Adipose tissue (tissue), 3 donors: Measurements from ENCODE around the gene ADAM10. TPM values are rescaled to one million over a fixed set of nuclear protein-coding genes. Genes with fewer than 3 reads are reported as not detected.

Experiments used
- H3K27ac ChIP-seq: one replicate; pipeline ENCODE4 v1.5.1; 2013; ENCODE audit warnings: low read depth, low read length
- WGBS, 3 donors: extraction: QIAGEN DNeasy Blood & Tissue Kit; methylation state at CpG; one replicate each; pipeline ENCODE4 v1.1.7; 2013; 5-methylcytosine and 5-hydroxymethylcytosine counted together
- polyA plus RNA-seq, 3 donors: library from polyadenylated mRNA; stranded (reverse); fragments of 200-250 nt; gene quantifications; one replicate each; pipeline ENCODE4 v1.2.3, GENCODE V29; 2013
- donor health status: healthy with polysubstance abuse.
- donor health status: Bipolar disorder and iron deficiency.
- donor health status: healthy.

The ADAM10 gene
- polyA plus RNA-seq, 3 donors = 8.3 to 25.6 (median 14.8) TPM

DNA sequence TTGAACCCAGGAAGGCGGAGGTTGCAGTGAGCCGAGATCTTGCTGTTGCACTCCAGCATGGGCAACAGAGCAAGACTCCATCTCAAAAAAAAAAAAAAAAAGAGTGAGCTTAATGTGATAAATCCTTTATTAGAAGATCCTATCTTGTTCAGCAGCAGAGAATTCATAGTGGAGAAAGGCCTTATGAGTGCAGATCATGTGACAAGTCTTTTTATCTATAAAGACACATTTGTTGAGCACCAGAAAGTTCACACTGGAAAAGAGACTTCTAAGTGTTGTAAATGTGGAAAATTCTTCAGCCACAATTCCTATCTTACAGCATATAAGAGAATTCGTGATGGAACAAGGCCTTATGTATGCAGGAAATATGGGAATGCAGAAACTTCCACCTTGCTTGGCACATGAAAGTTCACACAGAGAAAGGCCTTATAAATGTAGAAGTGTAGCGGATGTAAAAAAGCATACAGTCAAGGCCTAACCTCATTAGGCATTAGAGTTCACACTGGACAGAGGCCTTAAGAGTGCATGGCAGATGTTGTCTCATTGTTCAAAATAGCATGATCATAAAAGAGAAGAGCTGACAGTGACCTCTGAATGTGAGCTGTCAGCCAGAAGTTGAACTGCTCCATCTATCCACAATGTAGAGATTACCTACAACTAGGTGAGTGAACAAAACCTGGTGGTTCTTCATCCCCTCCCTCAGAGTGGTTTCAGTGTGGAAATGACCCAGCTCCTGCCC, 16.7 kb downstream of the ADAM10 start:
- WGBS, 3 donors = 94 to 96% (median 95%) methylated on average over 4 of the region's 4 CpGs
- no peak overlapping the region for H3K27ac ChIP-seq

DNA sequence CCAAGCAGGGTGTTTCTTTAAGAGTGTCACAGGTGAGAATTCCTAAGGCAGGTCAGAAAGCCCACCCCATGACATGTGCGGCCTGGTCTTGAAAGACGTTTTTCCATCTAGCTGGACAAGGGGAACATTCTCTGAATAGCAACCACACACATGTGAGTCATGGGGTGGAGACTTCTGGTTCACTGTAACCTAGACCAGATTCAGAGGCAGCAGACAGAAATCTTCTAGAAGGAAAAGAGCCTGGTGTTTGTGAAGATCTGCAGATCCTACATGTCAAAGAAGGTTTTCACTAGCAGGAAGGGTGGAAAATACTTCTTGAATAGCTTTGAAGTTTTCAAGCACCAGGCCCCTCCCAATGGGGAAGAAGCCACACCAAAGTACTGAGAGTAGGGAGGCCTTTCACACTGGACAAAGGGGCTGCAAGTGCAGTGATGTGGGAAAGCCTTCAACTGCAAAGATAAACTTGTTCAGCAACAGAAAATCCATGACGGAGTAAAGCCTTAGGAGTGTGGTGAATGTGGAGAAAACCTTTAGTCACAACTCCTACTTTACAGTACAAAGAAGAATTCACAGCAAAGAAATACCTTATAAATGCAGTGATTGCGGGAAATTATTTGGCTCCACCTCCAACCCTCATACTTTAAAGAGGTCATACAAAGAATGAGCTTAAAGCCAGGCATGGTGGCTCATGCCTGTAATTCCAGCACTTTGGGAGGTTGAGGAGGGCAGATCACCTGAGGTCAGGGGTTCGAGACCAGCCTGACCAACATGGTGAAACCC, 17.6 kb downstream of the ADAM10 start:
- WGBS, 3 donors = 81 to 92% (median 88%) methylated on average over 5 of the region's 5 CpGs
- no peak overlapping the region for H3K27ac ChIP-seq

DNA sequence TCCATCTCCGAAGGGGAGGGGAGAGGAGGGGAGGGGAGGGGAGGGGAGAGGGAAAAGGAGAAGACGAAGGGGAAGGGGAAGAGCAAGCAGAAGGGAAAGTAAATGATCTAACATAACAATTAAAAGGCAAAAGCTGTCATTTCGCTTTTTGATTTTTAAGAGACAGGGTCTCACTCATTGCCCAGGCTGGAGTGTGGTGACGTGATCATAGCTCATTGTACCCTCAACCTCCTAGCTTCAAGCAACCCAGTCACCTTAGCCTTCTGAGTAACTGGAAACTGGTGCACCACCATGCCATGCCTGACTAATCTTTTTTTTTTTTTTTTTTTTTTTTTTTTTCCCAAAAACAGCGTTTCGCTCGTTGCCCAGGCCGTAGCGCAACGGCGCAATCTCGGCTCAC, 22.6 kb downstream of the ADAM10 start:
- H3K27ac ChIP-seq = no peak overlapping the region
- 89 to 91% (median 90%) methylated on average over 12 of the region's 12 CpGs for WGBS, 3 donors

DNA sequence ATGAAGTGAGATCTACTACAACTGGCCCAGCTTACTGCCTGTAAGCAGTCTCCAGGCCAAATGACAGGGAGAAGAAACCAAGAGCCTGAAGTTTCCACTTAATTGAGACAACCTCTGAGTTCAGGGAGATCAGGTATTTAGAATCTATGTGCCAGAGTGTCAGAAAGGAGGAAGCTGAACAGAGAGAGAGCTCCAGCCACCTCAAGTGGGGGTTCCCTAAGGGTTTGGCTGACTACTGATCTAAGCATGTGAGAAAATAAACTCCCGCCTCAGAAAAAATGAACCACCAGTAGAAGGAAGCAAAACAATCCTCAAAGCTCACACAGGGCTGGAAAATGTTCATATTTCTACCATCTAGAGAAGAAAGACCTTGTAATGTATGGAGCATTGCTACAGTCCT, 25.0 kb downstream of the ADAM10 start:
- 35 to 77% (median 37%) methylated on average over 1 of the region's 1 CpG for WGBS, 3 donors
- H3K27ac ChIP-seq = no peak overlapping the region

DNA sequence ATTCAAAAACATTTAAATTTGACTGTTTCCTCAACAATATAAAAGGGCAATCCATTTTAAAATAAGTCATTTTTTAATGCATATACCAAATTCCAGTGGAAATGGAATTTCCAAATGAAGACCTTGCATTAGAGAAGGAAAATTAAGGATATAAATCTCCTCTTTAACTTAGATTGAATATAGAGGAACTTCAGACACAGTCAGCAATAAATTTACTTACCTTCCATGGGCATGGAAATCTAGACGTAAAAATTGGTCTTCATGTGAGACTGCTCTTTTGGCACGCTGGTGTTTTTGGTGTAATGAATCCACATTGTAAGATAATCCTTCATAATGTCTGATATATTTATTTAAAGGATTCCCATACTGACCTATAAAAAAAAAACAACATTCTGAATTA, 32.1 kb downstream of the ADAM10 start:
- 97 to 98% (median 98%) methylated on average over 2 of the region's 2 CpGs for WGBS, 3 donors
- H3K27ac ChIP-seq = no peak overlapping the region

DNA sequence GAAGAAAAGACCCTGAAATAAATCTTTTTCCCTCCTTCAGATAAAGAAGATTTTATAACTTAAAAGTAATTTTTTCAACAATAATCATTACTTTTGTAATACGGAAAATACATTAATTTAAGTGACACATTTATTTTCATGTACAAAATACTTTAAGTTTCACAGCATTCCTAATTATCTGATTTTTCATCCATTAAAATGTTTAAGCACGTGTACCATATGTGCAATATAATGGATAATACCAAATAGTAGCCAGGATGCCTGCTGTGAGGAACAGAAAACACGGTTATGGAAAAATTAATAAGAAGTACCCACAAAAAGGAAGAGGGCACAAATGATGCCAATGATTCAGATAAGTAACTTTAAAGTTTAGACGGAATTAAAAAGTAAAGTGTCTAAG, 33.5 kb downstream of the ADAM10 start:
- H3K27ac ChIP-seq = no peak overlapping the region
- 86 to 91% (median 88%) methylated on average over 4 of the region's 4 CpGs for WGBS, 3 donors

DNA sequence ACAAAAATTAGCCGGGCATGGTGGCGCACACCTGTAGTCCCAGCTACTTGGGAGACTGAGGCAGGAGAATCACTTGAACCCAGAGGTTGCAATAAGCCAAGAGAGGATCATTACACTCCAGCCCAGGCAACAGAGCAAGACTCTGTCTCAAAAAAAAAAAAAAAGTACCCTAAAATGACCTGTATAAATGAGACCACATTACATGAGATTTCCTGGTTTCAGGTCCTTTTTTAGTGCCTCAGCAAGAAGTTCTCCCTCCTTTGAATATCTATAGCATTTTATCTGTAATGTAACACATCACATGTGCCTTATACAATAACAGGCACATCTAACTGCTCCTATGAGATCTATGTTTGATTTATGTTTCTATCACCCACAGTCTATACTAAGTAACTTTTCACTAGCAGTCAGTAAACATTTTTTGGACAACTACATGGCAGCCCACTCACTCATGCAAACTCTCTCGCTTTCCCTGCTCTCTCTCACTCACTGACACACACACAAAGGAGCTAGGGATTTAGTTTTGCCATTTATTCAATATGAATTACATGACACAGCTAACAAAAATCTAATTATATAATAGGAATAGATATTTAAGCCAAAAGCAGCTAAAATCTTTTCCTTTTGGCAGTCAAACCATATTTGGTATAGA, 34.1 kb downstream of the ADAM10 start:
- H3K27ac ChIP-seq = no peak overlapping the region
- WGBS, 3 donors = 96 to 100% (median 99%) methylated on average over 3 of the region's 3 CpGs

DNA sequence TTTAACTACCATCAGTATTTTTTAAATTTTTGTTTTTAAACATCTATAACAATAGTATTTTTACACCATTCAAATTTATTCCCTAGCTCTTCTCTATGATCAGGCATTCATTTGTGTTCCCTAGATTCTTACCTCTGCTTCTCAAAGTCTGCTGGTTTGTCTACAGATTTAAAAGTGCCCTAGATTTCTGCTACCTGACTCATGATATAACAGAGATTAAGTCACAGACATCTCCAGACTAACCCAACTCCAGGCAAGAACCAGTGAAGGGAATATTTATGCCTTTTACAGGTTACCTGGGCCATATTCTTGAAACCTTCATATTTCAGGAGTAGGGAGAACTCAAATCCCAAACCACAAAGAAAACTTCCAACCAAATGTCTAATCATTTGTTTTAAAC, 38.8 kb downstream of the ADAM10 start:
- H3K27ac ChIP-seq = no peak overlapping the region

DNA sequence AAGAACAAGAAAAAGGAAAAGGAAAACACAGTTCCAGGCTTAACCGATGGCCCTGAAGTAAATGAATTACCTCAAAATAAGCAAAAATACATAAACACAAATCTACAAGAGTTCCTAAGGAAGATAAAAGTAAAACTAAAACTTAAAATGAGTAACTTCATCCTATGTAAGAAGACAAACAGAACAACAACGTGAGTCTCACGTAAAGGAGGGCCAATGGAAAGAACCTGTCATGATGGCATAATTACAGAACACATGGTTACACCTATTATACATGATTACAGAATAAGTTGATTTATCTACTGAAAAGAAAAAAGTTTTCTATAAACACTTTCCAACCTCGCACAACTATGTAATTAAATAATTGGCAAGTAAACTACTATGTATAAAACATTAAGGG, 42.1 kb downstream of the ADAM10 start:
- 95 to 96% (median 95%) methylated on average over 4 of the region's 4 CpGs for WGBS, 3 donors
- no peak overlapping the region for H3K27ac ChIP-seq

DNA sequence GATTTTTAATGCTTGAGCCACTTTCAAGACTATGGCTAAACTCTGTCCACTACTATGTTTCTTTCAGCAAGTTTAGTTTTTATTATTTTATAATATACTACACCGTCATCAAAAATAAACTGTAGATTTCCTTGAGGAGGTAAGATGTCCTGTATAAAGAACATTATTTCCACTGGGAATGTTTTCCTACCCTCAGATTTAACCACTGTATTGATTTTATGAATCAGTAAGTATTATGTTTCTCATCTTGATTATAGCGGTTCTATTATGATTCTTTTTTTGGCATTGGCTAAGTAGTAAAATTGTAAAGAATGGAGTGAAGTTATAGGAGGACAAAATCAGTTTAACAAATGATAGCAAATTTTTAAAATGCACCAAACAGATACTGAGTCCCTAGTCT, 44.4 kb downstream of the ADAM10 start:
- WGBS, 3 donors = 61 to 94% (median 93%) methylated on average over 2 of the region's 2 CpGs
- H3K27ac ChIP-seq = no peak overlapping the region

DNA sequence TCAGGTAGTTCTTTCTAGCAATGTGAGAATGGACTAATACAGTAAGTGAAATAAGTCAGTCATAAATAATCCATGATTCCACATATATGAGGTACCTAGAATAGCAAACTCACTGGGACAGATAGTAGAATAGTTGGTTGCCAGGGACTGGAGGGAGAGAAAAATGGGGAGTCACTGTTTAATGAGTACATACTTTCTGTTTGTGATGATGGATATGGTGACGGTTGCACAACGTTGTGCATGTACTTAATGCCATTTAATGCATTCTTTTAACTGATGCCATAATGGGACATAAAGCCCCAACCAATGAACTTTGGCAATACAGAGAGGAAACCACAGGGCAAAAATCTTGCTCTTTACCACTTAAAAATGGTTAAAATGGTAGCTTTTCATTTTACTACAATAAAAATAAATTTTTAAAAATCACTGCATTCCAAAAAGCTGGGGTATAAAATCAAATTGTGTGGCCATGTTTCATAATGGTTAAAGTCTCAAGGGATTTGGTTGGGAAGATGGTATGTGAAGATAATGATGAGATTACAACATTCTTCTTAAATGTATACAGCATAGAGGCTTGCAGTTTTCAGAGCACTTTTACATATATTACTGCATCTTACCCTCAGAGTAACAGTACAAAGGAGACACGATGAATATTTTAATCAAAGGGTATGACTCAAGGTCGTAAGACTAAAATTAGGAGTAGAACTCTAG, 45.2 kb downstream of the ADAM10 start:
- 79 to 92% (median 89%) methylated on average over 4 of the region's 4 CpGs for WGBS, 3 donors
- no peak overlapping the region for H3K27ac ChIP-seq

DNA sequence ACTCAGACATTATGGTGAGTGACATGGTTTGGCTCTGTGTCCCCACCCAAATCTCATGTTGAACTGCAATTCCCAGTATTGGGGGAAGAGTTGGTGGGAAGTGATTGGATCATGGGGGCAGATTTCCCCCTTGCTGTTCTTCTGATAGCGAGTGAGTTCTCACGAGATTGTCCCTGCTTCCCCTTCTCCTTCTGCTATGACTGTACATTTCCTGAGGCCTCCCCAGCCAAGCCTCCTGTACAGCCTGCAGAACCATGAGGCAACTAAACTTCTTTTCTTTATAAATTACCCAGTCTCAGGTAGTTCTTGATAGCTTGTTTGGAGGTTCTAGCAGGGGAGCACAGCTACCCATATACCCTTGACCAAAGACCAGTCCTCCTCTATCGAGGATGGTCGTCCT, 45.9 kb downstream of the ADAM10 start:
- no peak overlapping the region for H3K27ac ChIP-seq
- 73 to 100% (median 85%) methylated on average over 4 of the region's 4 CpGs for WGBS, 3 donors

DNA sequence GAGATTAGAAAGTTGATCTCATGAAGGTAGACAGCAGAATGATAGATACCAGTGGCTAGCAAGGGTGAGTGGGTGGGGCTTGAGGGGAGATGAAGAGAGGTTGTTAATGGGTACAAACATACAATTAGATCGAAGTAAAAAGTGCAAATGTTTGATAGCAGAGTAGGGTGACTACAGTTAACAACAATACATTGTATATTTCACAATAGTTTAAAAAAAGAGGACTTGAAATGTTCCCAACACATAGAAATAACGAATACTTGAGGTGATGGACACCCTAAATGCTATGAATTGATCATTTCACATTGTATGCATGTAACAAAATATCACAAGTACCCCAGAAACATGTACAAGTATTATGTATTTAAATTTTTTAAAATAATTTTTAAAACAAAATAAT, 47.3 kb downstream of the ADAM10 start:
- 88 to 92% (median 91%) methylated on average over 2 of the region's 2 CpGs for WGBS, 3 donors
- H3K27ac ChIP-seq = no peak overlapping the region

DNA sequence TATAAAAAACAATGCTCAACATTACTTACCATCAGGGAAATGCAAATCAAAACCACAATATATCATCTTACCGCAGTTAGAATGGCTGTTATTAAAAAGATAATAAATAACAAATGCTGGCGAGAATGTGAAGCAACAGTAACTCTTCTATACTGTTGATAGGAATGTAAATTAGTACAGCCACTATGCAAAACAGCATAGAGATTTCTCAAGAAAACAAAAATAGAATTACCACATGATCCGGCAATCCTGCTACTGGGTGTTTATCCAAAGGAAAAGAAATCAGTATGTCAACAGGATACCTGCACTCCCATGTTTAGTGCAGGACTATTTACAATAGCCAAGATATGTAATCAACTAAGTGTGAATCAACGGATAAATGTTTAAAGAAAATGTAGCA, 48.1 kb downstream of the ADAM10 start:
- WGBS, 3 donors = 85 to 95% (median 93%) methylated on average over 4 of the region's 4 CpGs
- H3K27ac ChIP-seq = no peak overlapping the region

DNA sequence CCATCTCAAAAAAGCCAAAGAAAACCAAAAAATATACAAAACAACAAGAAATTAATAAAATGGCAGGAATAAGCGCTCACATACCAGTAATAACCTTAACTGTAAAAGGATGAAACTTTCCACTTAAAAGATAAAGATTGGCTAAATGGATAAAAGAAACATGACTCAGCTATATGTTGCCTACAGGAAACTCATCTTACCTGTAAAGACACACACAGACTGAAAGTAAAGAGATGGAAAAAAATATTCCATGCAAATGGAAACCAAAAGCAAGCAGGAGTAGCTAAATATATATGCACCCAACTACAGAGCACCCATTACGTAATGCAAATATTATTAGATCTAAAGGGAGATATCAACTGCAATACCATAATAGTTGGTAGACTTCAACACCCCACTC, 49.7 kb downstream of the ADAM10 start:
- H3K27ac ChIP-seq = no peak overlapping the region
- 96 to 98% (median 98%) methylated on average over 2 of the region's 2 CpGs for WGBS, 3 donors

DNA sequence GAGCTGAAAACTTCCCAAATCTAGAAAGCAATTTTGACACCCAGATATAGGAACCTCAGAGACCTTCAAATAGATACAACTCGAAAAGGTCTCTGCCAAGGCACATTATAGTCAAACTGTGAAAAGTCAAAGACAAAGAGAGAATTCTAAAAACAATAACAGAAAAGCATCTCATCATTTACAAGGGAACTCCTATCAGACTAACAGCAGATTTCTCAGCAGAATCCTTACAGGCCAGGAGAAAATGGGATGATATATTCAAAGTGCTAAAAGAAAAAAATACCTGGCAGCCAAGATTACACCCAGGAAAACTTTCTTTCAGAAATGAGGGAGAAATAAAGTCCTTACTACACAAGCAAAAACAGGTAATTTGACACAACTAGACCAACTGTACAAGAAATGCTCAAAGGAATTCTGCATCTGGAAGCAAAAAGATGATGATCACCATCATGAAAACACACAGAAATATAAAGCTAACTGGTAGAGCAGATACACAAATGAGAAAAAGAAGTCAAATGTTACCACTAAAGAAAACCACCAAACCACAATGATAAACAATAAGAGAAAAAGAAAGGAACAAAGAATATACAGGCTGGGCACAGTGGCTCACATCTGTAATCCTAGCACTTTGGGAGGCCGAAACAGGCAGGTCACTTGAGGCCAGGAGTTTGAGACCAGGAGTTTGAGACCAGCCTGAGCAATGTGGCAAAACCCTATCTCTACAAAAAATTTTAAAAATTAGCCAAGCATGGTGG, 50.4 kb downstream of the ADAM10 start:
- H3K27ac ChIP-seq = no peak overlapping the region
- 92 to 97% (median 96%) methylated on average over 2 of the region's 2 CpGs for WGBS, 3 donors

DNA sequence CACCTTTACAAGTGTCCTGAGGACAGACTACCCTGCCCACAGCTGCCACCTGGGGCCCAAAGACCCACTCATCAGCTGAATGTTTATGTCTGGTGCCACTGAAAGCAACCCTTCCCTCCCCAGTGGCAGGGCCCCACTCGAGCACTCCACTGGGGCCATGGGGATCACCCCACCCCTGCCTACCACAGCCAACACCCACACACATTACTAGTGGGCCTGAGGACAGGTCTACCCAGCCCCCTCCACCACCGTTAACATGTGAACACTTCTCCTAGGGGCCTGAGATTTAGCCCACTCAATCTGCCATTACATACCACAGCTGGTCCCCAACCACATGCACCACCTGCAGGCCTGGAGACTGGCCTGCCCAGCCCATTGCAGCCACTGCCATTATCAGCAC, 52.3 kb downstream of the ADAM10 start:
- 96 to 97% (median 97%) methylated on average over 2 of the region's 2 CpGs for WGBS, 3 donors
- H3K27ac ChIP-seq = no peak overlapping the region

DNA sequence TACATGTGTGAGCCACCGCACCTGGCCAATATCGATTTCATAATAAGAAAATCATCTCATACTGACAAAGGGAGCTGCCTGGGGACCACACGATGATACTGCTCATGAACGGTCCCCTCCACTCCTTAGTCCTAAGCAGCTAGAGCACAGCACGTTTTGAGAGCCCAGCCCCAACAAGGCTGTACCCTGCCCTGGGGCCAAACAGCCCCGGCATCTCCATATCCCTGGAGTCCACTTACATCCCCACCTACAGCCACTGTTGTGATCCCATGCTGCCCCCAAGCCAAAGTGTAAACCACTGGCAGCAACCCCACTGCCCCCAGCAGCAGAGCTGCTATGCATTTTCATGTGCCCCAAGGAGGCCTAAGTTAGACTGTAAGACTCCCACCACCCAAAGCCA, 52.8 kb downstream of the ADAM10 start:
- 95 to 97% (median 95%) methylated on average over 6 of the region's 6 CpGs for WGBS, 3 donors

More for the DNA sequence above, 52.8 kb downstream of the ADAM10 start:
- H3K27ac ChIP-seq = no peak overlapping the region
